Upper lobe of left lung (tissue), 4 donors: ENCODE data around the gene NPIPA1.
"Not testable (repeated sequence)": the region's sequence is repeated elsewhere in the genome, so short reads cannot be mapped to it uniquely, and the experiment has no call there.

Experiments
- POLR2A ChIP-seq, 4 donors: fragments of 450-650 bp; IDR thresholded peaks; one replicate each; pipeline ENCODE4 v1.5.1; 2016 to 2017; ENCODE audit warnings: antibody characterized with exemption in 4 of 4, mild to moderate bottlenecking in 2 of 4
- POLR2AphosphoS5 ChIP-seq, 2 donors: sonication (generic); formaldehyde crosslinking; IDR thresholded peaks; one replicate each; pipeline ENCODE4 v1.5.1; 2017; ENCODE audit warnings: antibody characterized with exemption in 2 of 2
- TF ChIP-seq, protein P1 (sequence below), 6 experiments: fragments of 450-650 bp in 4 of 6; fragments of 200-600 bp in 2 of 6; sonication (generic) in 2 of 6; IDR thresholded peaks; one replicate each; pipeline ENCODE4 v1.5.1; 2016 to 2019; ENCODE audit warnings: antibody characterized with exemption in 6 of 6

DNA sequence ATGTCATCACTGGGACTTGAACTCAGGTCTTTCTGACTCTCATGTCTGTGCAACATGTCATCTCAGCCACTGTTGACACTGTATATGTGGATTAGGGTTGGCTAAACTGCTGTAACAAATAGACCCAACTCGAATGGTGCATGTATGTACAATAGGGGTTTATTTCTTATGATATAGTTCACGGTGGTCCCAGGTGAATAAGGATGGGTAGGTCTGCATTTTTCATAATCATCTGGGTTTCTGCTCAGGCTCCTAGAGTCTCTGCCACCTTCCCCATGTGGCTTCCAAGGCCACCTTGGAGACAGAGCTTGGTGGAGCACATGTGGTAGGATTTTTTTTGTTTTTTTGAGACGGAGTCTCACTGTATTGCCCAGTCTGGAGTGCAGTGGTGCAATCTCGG, 27.5 kb upstream of the NPIPA1 start:
- TF ChIP-seq, protein P1, sequence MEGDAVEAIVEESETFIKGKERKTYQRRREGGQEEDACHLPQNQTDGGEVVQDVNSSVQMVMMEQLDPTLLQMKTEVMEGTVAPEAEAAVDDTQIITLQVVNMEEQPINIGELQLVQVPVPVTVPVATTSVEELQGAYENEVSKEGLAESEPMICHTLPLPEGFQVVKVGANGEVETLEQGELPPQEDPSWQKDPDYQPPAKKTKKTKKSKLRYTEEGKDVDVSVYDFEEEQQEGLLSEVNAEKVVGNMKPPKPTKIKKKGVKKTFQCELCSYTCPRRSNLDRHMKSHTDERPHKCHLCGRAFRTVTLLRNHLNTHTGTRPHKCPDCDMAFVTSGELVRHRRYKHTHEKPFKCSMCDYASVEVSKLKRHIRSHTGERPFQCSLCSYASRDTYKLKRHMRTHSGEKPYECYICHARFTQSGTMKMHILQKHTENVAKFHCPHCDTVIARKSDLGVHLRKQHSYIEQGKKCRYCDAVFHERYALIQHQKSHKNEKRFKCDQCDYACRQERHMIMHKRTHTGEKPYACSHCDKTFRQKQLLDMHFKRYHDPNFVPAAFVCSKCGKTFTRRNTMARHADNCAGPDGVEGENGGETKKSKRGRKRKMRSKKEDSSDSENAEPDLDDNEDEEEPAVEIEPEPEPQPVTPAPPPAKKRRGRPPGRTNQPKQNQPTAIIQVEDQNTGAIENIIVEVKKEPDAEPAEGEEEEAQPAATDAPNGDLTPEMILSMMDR (IDR thresholded peaks at IDR 0.05), result not testable (repeated sequence)
- not testable (repeated sequence) for TF ChIP-seq POLR2A, POLR2AphosphoS5 (IDR thresholded peaks at IDR 0.05)
